DMS53 treated with DMSO at 0.1 percent for 48 hours (cell line): ENCODE results near the gene PTPRG.
"Not testable (repeated sequence)": the region's sequence is repeated elsewhere in the genome, so short reads cannot be mapped to it uniquely, and the experiment has no call there.

ENCODE experiments used
- DNase-seq: peaks from one replicate; lab custom pipeline; 2025; ENCODE audit not compliant: unreplicated experiment; lab: John Stamatoyannopoulos, UW

PTPRG gene

GRCh38 chr3:61748288-61748687 is 186.9 kb downstream of the PTPRG start:
- DNase-seq = no peak

DNA sequence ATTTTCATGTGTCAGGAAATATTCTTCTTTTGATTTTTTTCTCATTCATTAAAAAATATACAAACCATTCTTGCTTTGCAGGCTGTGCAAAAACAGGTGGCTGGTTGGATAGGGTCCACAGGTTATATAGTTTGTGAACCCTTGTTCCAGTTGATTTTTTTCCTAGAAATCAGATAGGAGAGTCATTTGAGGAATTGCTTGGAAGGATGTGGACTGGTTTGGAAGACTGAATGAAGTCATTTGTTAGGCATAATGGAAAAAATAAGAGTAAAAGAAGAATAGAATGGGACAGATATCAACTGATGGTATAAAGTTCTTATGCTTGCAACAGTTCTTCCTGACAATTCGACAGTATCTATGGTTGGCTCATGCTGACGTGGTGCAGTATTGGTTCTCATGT is 189.4 kb downstream of the PTPRG start:
- no peak for DNase-seq

GRCh38 chr3:61758839-61759238 is 197.5 kb downstream of the PTPRG start:
- DNase-seq = no peak

- not testable (repeated sequence) for DNase-seq
Measured at GRCh38 chr3:61760783-61761182, 199.4 kb downstream of the PTPRG start.

GRCh38 chr3:61761694-61762430 is 200.5 kb downstream of the PTPRG start:
- no peak for DNase-seq

DNA sequence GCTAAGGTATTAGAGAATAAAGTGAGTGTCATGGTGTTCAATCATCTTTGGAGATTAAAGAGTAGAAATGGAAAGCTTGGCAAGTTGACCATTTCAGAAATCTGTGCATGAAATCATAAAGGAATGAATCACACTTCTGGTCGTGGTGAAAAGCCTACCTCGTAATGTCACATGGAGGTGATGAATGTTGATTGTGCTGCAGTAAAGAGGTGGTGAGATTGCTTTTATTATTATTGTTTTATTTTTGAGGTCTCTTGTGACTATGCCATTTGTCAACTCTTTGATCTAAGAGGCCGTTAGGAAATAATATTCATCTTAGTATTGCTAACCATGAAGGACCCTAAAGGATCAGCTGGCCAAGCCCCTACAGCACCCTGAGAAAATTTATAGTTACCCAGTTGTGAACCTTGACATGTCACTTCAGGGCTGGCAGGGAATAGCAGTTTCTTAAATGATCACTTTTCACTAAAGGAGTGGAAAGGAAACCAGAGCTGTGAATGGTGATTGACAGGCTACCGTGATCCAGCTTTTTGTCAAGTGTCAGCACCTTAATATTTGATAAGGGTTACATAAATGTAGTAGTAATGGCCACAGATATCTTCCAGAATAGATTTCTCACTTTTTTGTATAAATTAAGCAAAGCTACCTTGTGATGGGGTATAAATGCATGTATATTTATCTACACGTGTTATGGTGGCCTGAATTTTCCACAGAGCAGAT is 203.9 kb downstream of the PTPRG start:
- no peak for DNase-seq

DNA sequence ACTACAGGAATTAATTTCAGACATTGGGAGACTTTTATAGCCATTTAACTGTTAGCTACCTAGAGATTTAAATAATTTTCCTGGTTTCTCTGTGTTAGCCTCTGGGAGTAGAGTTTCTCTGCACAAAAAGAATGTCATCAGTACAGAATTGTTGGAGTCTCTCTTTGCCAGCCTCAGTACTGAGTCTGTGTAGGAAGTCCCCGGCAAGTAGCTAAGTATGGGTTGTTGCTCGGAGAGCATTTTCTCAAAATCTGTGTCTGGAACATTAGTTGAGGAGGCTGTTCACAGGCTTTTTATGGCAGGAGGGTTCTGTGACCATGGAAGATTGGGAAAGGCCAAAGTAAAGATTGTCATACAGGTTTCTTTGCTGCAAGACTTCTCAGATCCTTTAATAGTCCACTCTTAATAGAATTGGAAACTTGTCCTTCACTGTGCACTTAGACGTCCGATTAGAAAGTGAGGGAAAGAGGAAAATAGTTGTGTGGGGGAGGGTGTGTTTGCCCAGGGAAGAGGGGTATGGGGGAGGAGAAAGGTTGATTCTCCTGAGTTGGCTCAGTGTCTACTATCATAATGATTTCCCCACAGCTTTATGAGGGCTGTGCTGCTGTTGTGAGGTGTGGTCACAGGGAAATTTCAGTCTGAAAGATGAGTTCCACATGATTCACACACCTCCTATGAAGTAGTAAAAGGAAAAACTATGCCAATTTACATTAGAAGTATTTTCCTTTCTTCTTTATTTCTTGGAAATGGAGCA is 207.1 kb downstream of the PTPRG start:
- no peak for DNase-seq

DNA sequence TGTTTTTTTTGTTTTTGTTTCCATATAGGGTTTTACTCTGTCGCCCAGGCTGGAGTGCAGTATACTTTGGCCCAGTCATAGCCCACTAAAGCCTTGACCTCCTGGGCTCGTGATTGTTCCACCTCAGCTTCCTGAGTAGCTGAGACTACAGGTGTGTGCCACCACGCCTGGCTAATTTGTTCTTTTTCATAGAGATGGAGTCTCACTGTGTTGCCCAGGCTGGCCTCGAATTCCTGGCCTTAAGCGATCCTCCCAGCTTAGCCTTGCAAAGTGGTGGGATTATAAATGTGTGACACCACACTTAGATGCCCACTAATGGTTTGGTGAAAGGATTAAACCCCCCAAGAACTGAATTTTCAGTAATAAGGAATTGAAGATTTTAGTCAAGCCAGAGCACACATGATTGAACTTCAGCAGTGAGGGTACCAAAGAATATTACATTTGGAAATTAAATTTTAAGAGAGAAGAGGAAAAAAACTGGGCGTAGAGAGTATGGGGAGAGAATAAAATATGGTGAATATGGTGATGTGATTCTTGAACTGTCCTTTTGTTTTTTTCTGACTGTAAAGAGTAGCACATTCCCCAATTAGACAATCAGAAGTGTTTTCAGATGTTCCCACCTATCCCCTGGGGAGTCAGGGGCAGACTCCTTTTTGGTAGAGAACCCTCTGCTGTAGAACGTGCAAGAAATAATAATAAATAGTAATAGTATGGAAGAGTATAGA is 208.1 kb downstream of the PTPRG start:
- no peak for DNase-seq

GRCh38 chr3:61771976-61772375 is 210.6 kb downstream of the PTPRG start:
- DNase-seq = no peak

DNA sequence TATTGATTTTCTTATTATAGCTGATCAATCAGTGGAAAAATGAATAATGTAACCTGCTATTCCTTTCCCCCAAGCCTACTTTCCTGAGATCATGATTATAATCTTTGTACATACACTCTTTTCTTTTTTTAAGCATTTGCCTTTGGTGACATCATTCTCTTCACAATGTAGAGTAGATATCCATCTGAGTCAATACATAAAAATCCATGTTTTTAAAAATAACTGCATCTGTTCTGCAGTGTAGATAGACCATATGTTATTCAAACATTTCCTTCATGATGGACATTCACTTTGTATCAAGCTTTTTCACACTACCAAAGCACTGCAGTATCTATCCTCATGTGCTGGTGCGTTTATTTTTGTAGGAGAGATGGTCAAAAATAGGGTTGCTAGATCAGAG is 211.1 kb downstream of the PTPRG start:
- DNase-seq = no peak

DNA sequence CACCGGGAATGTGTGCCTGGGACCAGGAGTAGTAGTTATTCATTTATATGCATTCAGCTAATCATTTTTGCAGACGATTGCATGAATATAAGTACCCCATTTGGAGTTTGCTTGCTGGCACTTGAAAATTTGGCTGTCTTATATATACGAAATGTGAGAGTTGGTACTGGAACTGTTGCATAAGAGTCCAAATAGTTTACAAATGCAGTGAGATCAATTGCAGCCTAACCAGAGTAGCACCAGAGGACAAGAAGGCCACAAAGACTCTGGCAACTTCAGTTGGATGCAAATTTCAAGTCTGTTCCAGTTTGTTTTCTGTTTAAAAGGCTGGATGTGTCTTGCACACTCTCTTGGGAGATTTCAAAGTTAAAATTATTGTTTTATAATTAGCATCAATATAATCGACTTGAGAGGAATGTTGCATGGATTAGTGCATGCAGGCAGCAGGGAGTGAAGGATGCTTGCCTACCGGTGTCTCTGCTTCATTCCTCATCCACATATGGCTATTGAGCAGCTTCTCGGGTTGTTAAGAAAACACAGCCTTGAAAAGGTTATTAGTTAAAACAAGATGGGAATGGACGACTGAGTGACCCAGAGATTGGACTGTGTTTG is 213.0 kb downstream of the PTPRG start:
- DNase-seq = no peak

DNA sequence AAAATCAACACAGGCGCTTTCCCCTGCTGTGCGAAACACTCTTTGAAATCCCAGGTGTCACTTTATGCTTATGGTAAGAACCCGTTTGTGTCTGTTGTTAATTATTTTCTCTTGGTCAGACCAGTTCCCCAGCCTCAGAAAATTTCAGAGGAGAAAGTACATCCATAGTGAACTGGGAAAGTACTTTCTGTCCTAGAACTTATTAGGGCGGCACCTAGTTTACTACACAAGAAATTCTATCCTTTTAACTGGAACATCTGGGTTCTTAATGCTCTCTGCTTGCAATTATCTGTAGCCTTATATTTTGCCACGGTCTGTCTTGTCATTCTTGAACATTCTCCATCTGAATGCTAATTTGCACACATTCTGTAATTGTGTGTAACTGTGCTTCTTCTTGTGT is 215.0 kb downstream of the PTPRG start:
- no peak for DNase-seq

DNA sequence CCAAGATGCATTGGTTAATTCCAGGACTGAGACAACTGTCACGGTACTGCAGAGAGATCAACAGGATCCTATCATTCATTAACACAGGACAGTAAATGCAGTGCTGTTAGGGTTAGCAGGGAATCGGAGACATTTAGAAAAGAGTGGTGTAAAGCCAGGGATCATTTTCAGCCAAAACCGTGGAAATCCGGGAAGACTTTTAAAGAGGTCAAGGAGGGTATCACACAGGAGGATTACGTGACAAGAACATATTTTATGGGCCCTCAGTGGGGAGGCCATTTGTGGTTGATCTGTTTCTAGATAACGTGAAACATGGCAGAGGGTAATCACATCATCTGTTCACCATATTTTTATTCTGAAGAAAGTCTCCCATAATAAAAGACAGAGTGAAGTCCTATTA is 216.1 kb downstream of the PTPRG start:
- DNase-seq = no peak

DNA sequence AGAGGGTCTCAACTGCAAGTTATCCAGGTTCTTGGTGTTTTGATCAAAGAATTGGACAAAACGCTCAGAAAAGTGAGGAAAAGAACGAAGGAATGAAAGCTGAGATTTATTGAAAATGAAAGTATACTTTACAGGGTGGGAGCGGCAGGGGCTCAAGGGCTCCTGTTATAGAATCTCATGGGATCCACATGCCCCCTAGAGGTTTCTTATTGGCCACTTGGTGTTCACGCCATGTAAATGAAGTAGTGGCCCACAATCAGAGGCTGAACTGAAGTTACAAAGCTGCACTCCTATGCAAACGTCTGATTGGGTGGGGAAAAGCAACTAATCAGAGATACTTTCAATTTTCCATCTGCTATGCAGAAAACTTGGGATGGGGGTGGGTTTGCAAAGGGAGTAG is 216.7 kb downstream of the PTPRG start:
- DNase-seq = no peak

DNA sequence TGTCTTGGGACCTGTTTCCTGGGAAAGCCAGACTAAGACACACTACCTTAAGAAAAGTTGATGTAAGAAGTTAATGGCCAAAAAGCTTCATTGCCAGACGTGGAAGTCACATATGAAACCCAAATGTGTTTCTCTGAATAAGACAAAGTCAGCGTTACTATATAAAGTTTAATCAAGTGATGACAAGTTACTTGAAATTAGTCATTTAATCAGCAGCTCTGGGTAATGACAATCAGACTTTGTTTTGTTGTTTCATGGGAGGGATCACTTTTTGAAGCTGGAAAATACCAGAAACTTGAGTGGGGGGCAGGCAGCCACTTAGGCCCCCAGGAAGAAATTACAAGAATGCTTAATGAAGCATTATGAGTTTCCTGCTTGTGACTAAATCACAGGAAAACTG is 218.6 kb downstream of the PTPRG start:
- no peak for DNase-seq

GRCh38 chr3:61780455-61781228 is 219.3 kb downstream of the PTPRG start:
- DNase-seq = no peak

- no peak for DNase-seq
Measured at GRCh38 chr3:61783993-61784718, 222.8 kb downstream of the PTPRG start.

- no peak for DNase-seq
Measured at GRCh38 chr3:61788623-61789507, 227.5 kb downstream of the PTPRG start.
